Measurements from ENCODE around the gene FSCN2.
A peak's percentile ranks its signal among the peaks of the same experiment; 100 is the strongest.

Gene FSCN2

GRCh38 chr17:81519284-81520020 is 8.7 kb upstream of the FSCN2 start:
- peak; percentile 77 for DNase-seq (ENCODE audit: extremely low spot score)
- ChIA-PET CTCF (interaction anchor here (1.0 to 3.9 kb wide), 13 partner anchors 9 to 297 kb away, joined by 3 to 20 read pairs (median 4); partner anchors contain the start of genes CEP131 and SLC38A10), POLR2A (interaction anchor here (2.0 kb wide), 1 partner anchor 11 kb away, joined by 8 read pairs; no protein-coding TSS in a partner anchor)
- TF ChIP-seq, protein P1, sequence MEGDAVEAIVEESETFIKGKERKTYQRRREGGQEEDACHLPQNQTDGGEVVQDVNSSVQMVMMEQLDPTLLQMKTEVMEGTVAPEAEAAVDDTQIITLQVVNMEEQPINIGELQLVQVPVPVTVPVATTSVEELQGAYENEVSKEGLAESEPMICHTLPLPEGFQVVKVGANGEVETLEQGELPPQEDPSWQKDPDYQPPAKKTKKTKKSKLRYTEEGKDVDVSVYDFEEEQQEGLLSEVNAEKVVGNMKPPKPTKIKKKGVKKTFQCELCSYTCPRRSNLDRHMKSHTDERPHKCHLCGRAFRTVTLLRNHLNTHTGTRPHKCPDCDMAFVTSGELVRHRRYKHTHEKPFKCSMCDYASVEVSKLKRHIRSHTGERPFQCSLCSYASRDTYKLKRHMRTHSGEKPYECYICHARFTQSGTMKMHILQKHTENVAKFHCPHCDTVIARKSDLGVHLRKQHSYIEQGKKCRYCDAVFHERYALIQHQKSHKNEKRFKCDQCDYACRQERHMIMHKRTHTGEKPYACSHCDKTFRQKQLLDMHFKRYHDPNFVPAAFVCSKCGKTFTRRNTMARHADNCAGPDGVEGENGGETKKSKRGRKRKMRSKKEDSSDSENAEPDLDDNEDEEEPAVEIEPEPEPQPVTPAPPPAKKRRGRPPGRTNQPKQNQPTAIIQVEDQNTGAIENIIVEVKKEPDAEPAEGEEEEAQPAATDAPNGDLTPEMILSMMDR (IDR thresholded peaks at IDR 0.05; ENCODE audit: control extremely low read depth, extremely low read depth, low read depth, missing control alignments) = peak; percentile 42

- ChIA-PET POLR2A (interaction anchor here (0.6 kb wide), 1 partner anchor 49 kb away, joined by 4 read pairs; no protein-coding TSS in a partner anchor), CTCF (interaction anchor here (1.2 to 3.9 kb wide), 6 partner anchors 9 to 80 kb away, joined by 3 to 20 read pairs (median 6); no protein-coding TSS in a partner anchor)
- TF ChIP-seq, protein P1 (IDR thresholded peaks at IDR 0.05; ENCODE audit: control extremely low read depth, extremely low read depth, low read depth, missing control alignments) = no peak
- DNase-seq (ENCODE audit: extremely low spot score) = no peak
Measured at GRCh38 chr17:81520021-81520901, 7.9 kb upstream of the FSCN2 start.

DNA sequence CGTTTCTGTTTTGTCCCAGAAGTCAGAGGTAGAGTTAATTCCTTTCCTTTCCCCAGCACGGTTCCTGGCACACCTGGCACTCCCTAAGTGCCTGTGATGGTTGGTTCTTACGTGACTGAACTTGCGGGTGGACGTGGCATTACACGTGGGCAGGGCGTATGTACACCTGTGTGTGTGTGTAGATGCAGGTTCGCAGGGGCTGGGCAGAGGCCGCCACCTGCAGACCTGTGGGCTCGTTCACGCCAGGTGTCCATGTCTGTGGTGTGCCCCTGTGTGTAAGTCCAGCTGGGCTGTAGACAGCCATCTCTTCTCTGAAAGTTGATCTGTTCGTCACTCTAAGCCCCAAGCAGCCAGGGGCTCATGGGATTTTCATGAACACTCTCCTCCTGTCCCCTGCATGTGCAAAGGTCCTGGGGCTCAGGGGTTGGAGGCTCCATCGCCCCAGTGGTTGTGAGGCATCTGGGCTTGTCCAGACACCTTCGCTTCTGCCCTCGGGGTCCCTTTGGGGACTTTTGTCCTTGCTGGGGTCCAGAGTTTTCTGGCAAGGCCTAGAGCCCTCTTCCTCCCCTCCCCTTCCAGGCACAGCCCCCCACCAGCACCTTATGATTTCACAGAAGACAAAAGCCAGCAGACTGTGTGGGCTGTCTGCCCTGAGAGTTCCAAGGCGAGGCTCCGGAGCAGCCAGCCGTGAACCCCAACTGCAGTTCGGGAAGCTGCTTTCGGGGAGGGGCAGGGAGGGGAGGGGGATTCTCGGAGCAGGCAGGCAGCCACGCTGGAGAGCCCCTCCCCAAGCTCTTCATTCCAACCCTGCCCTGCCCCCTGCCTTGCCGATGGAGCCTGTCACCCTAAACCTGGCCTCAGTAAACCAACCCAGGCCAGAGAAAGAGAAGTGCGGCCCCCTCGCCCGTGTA is 5.4 kb upstream of the FSCN2 start:
- no peak for DNase-seq (ENCODE audit: extremely low spot score)
- ChIA-PET POLR2A (interaction anchor here (1.0 to 1.4 kb wide), 2 partner anchors 14 to 30 kb away, joined by 3 to 4 read pairs; partner anchors contain the start of gene FAAP100), CTCF (interaction anchor here (1.5 kb wide), 1 partner anchor 38 kb away, joined by 5 read pairs; no protein-coding TSS in a partner anchor)
- TF ChIP-seq, protein P1 (IDR thresholded peaks at IDR 0.05; ENCODE audit: control extremely low read depth, extremely low read depth, low read depth, missing control alignments) = no peak

DNA sequence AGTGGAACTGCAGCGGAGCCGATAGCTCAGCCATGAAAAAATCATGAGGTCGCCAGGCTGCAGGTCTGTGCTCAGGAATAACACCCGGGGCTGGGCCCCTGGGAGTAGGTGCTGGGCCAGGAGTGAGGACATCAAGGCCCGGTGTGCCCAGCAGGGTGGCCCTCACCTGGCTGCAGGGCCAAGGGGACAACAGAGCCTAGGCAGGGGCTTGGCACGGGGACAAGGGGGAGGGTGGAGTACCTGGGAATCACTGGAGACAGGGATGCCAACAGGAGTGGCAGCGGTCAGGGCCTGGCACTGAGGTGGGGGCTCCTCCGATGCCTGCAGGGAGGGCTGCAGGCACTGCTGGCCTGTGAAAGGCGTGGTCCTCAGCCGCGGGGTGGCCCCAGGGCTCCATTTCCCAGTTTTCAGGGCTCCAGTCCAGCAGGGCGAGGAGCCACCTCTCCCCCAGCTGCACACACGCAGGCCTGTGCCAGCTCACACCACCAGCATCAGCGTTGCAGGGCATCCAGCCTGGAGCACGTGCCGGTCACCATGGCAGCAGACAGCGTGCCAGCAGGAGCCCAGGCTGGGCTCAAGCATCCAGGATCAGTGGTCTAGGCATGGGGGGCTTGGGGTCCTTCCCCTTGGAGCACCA is 4.7 kb upstream of the FSCN2 start:
- TF ChIP-seq, protein P1 (IDR thresholded peaks at IDR 0.05; ENCODE audit: control extremely low read depth, extremely low read depth, low read depth, missing control alignments) = no peak
- POLR2A ChIA-PET = no interaction called here

GRCh38 chr17:81524039-81524864 is 3.9 kb upstream of the FSCN2 start:
- POLR2A ChIA-PET = no interaction called here
- no peak for DNase-seq (ENCODE audit: extremely low spot score)
- CTCF ChIA-PET = no interaction called here
- TF ChIP-seq, protein P1 (IDR thresholded peaks at IDR 0.05; ENCODE audit: control extremely low read depth, extremely low read depth, low read depth, missing control alignments) = no peak

More for the DNA sequence above, 4.7 kb upstream of the FSCN2 start:
- CTCF ChIA-PET = interaction anchor here (1.5 kb wide), 1 partner anchor 39 kb away, joined by 5 read pairs; no protein-coding TSS in a partner anchor
- DNase-seq (ENCODE audit: extremely low spot score) = no peak

Measured in GM10248 (cell line).